ENCODE measurements around the gene TTK. TPM values are rescaled to one million over a fixed set of nuclear protein-coding genes. Genes with fewer than 3 reads are reported as not detected.

Gene TTK
- total RNA-seq, 4 donors from 2014 or later, result 0.66 to 15.9 (median 2.4) TPM; not detected in 1

DNA sequence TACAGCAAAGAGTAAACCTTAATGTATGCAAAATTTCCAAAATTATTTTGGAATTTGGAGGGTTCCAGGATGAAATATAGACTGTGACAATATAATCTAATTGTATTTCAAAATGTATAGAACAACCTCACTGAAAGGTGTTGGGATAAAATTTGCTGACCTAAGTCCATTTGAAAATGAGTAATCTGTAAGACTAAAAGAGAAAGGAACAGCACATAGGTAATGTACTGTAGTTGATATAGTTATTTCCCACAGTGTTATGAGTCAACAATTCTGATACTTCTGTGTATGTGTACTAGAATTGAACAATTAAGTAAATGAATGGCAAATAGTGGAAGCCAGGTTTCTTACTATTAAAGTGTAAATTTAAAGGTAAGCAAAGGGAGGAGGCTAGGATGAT is 33.3 kb upstream of the TTK start:
- no peaks in the 10 kb centered on the region for H3K36me3 ChIP-seq
- H3K27ac ChIP-seq, result no peak overlapping the region
- TF ChIP-seq EP300 (IDR thresholded peaks at IDR 0.05) (no peak), POLR2A (IDR thresholded peaks at IDR 0.05) (no peak)
- TF ChIP-seq, protein P1, sequence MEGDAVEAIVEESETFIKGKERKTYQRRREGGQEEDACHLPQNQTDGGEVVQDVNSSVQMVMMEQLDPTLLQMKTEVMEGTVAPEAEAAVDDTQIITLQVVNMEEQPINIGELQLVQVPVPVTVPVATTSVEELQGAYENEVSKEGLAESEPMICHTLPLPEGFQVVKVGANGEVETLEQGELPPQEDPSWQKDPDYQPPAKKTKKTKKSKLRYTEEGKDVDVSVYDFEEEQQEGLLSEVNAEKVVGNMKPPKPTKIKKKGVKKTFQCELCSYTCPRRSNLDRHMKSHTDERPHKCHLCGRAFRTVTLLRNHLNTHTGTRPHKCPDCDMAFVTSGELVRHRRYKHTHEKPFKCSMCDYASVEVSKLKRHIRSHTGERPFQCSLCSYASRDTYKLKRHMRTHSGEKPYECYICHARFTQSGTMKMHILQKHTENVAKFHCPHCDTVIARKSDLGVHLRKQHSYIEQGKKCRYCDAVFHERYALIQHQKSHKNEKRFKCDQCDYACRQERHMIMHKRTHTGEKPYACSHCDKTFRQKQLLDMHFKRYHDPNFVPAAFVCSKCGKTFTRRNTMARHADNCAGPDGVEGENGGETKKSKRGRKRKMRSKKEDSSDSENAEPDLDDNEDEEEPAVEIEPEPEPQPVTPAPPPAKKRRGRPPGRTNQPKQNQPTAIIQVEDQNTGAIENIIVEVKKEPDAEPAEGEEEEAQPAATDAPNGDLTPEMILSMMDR (IDR thresholded peaks at IDR 0.05), result no peak
- H3K4me3 ChIP-seq, result no peak overlapping the region
- H3K9me3 ChIP-seq, result peaks cover 0 to 37% (median 0%) of the 10 kb centered on the region in 4 donors
- no peaks in the 10 kb centered on the region for H3K4me1 ChIP-seq
- H3K27me3 ChIP-seq, result no peaks in the 10 kb centered on the region
- no peak for DNase-seq (ENCODE audit: low spot score in 2 of 2)

DNA sequence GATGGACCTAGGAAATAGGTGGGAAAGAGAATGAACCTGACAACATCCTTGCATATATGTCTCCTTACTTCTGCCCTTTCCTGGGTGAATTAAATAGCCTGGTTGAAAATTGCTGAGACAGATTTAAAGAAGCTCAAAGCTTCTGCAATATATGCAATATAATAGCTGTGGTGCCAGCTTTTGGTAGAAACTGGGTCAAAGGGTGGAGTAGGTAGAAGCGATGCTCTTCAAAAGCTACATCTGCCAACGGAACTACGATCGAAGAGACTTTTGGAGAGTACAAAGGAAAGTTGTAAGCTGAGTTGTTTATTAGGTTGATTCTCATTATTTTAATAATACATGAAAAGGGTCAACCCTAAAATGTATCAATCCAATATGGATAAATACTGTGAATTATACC is 22.8 kb upstream of the TTK start:
- TF ChIP-seq EP300 (IDR thresholded peaks at IDR 0.05) (no peak), POLR2A (IDR thresholded peaks at IDR 0.05) (no peak)
- TF ChIP-seq, protein P1 (IDR thresholded peaks at IDR 0.05), result no peak
- no peaks in the 10 kb centered on the region for H3K9me3 ChIP-seq
- 93 to 96% methylated on average over 4 of the region's 4 CpGs for WGBS, 2 donors
- H3K36me3 ChIP-seq, result no peaks in the 10 kb centered on the region
- no peak for DNase-seq (ENCODE audit: low spot score in 2 of 2)
- H3K27me3 ChIP-seq, result no peaks in the 10 kb centered on the region
- H3K27ac ChIP-seq, result no peak overlapping the region
- H3K4me3 ChIP-seq, result no peak overlapping the region
- no peaks in the 10 kb centered on the region for H3K4me1 ChIP-seq

DNA sequence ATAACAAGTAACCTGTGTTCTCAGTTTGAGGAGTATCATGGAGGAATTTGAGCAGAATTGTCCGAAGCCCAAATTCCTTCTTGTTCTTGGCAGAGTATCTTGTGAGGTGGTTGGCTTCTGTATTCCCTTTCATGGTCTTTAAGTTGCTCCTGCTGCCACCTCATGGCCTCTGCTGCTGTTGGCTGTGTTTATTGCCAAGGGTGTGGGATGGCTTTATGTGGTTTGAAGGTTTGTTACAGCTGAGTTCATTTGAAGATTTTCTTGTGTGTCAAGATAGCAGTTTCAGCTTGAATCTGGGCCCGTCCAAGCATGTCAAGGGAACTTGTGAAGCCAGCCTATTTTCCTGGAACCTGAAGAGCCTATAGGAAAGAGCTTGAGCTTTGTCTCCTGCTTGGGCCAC is 20.2 kb upstream of the TTK start:
- Histone ChIP-seq H3K27ac (no peak overlapping the region), H3K4me3 (no peak overlapping the region), H3K4me1 (no peaks in the 10 kb centered on the region), H3K36me3 (no peaks in the 10 kb centered on the region), H3K27me3 (no peaks in the 10 kb centered on the region), H3K9me3 (no peaks in the 10 kb centered on the region)
- TF ChIP-seq EP300 (IDR thresholded peaks at IDR 0.05), result no peak
- TF ChIP-seq, protein P1 (IDR thresholded peaks at IDR 0.05), result no peak
- TF ChIP-seq POLR2A (IDR thresholded peaks at IDR 0.05), result no peak
- WGBS, 2 donors, result 67 to 71% methylated on average over 2 of the region's 2 CpGs
- DNase-seq (ENCODE audit: low spot score in 2 of 2), result no peak

DNA sequence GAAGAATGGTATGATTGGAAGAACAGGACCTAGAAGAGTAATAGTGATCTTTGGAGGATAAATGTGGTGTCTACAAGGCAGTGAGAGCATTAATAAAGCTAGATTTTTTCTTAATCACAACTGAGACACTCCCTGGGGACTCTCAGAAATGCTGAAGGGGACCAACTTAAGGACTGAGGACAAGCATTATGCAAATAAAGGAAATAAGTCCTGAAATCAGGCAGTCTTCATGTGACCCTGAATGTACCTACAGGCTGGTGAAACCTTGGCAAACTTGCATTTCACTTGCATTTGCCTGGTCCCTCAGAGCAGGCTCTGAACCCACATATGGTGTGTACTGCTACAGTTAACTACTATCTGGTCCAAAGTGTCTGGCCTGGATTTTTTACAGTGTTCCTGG is 19.3 kb upstream of the TTK start:
- TF ChIP-seq EP300 (IDR thresholded peaks at IDR 0.05) (no peak), POLR2A (IDR thresholded peaks at IDR 0.05) (no peak)
- TF ChIP-seq, protein P1 (IDR thresholded peaks at IDR 0.05), result no peak
- H3K4me1 ChIP-seq, result no peaks in the 10 kb centered on the region
- no peaks in the 10 kb centered on the region for H3K27me3 ChIP-seq
- H3K4me3 ChIP-seq, result no peak overlapping the region
- H3K9me3 ChIP-seq, result no peaks in the 10 kb centered on the region
- no peaks in the 10 kb centered on the region for H3K36me3 ChIP-seq
- H3K27ac ChIP-seq, result no peak overlapping the region
- DNase-seq (ENCODE audit: low spot score in 2 of 2), result no peak

DNA sequence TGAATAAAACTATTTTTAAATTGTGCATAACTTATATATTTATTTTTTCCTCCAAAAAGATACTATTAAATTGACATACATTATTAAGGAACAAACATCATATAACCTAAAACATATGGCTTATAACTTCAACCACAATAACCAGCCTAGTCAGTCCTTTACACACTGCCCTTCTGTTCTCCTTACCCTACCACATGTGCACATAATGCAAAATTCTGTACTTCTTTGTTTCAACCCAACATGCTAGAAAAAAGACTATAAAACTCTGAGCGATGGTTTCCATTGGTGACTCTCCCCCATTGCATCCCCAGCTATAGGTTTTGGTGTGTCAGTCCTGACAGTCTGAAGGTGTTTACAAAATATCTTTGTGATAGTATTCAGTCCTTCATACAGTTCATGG is 14.8 kb upstream of the TTK start:
- no peaks in the 10 kb centered on the region for H3K9me3 ChIP-seq
- TF ChIP-seq POLR2A (IDR thresholded peaks at IDR 0.05), result no peak
- TF ChIP-seq EP300 (IDR thresholded peaks at IDR 0.05), result no peak
- TF ChIP-seq, protein P1 (IDR thresholded peaks at IDR 0.05), result no peak
- no peak for DNase-seq (ENCODE audit: low spot score in 2 of 2)
- WGBS, 2 donors, result 47 to 59% methylated on average over 1 of the region's 1 CpG
- H3K4me3 ChIP-seq, result no peak overlapping the region
- H3K27ac ChIP-seq, result no peak overlapping the region
- H3K4me1 ChIP-seq, result no peaks in the 10 kb centered on the region
- no peaks in the 10 kb centered on the region for H3K27me3 ChIP-seq
- H3K36me3 ChIP-seq, result no peaks in the 10 kb centered on the region

Data from tibial nerve (tissue), 4 donors.